Measurements from ENCODE around the gene ASXL1.

ASXL1 gene

GRCh38 chr20:32325706-32326503 lies 32.2 kb upstream of the ASXL1 start:
- peaks cover 23% of the 10 kb centered on the region for H3K36me3 ChIP-seq (ENCODE audit: insufficient read depth, low read length)
- no peak overlapping the region for H3K4me3 ChIP-seq (ENCODE audit: low read depth, low read length, poor library complexity, severe bottlenecking)
- no peak overlapping the region for H3K9ac ChIP-seq (ENCODE audit: low read length)
- no peak overlapping the region for H3K27ac ChIP-seq (ENCODE audit: low read depth, low read length, poor library complexity, severe bottlenecking)
- no peaks in the 10 kb centered on the region for H3K9me2 ChIP-seq (ENCODE audit: low read depth, low read length)
- H3K9me3 ChIP-seq (ENCODE audit: low read length) = no peaks in the 10 kb centered on the region
- TF ChIP-seq CTCF (IDR thresholded peaks at IDR 0.05; ENCODE audit: low read length) = no peak
- no peak for TF ChIP-seq EZH2 (IDR thresholded peaks at IDR 0.05; ENCODE audit: borderline replicate concordance, low read length)
- no peaks in the 10 kb centered on the region; the same call in 1 of the 2 replicates for H3F3A ChIP-seq (ENCODE audit: insufficient read depth, low read length)
- no peak overlapping the region for H3K4me2 ChIP-seq (ENCODE audit: low read length)
- H3K4me1 ChIP-seq (ENCODE audit: insufficient read depth, low read length, severe bottlenecking) = no peaks in the 10 kb centered on the region
- no peaks in the 10 kb centered on the region for H3K27me3 ChIP-seq (ENCODE audit: insufficient read depth, low read length)
- no peaks in the 10 kb centered on the region for H4K20me1 ChIP-seq (ENCODE audit: insufficient read depth, low read length)
- no peak overlapping the region for H2AFZ ChIP-seq (ENCODE audit: low read length)
- H3K79me2 ChIP-seq (ENCODE audit: insufficient read depth, low read length) = no peaks in the 10 kb centered on the region

GRCh38 chr20:32326504-32326845 lies 31.7 kb upstream of the ASXL1 start:
- Histone ChIP-seq H3K36me3 (ENCODE audit: insufficient read depth, low read length) (peaks cover 27% of the 10 kb centered on the region), H3K4me1 (ENCODE audit: insufficient read depth, low read length, severe bottlenecking) (no peaks in the 10 kb centered on the region), H3F3A (ENCODE audit: insufficient read depth, low read length) (no peaks in the 10 kb centered on the region; the same call in 1 of the 2 replicates), H3K27ac (ENCODE audit: low read depth, low read length, poor library complexity, severe bottlenecking) (no peak overlapping the region), H3K27me3 (ENCODE audit: insufficient read depth, low read length) (no peaks in the 10 kb centered on the region), H3K79me2 (ENCODE audit: insufficient read depth, low read length) (no peaks in the 10 kb centered on the region), H4K20me1 (ENCODE audit: insufficient read depth, low read length) (no peaks in the 10 kb centered on the region), H3K4me3 (ENCODE audit: low read depth, low read length, poor library complexity, severe bottlenecking) (no peak overlapping the region), H2AFZ (ENCODE audit: low read length) (no peak overlapping the region), H3K9ac (ENCODE audit: low read length) (no peak overlapping the region), H3K9me3 (ENCODE audit: low read length) (no peaks in the 10 kb centered on the region), H3K9me2 (ENCODE audit: low read depth, low read length) (no peaks in the 10 kb centered on the region), H3K4me2 (ENCODE audit: low read length) (no peak overlapping the region)
- TF ChIP-seq CTCF (IDR thresholded peaks at IDR 0.05; ENCODE audit: low read length) = no peak
- no peak for TF ChIP-seq EZH2 (IDR thresholded peaks at IDR 0.05; ENCODE audit: borderline replicate concordance, low read length)

- no peaks in the 10 kb centered on the region for H3K9me3 ChIP-seq (ENCODE audit: low read length)
- H3K27me3 ChIP-seq (ENCODE audit: insufficient read depth, low read length) = no peaks in the 10 kb centered on the region
- no peak overlapping the region for H3K9ac ChIP-seq (ENCODE audit: low read length)
- no peaks in the 10 kb centered on the region for H3F3A ChIP-seq (ENCODE audit: insufficient read depth, low read length)
- no peak overlapping the region for H3K4me3 ChIP-seq (ENCODE audit: low read depth, low read length, poor library complexity, severe bottlenecking)
- no peaks in the 10 kb centered on the region for H3K4me1 ChIP-seq (ENCODE audit: insufficient read depth, low read length, severe bottlenecking)
- H4K20me1 ChIP-seq (ENCODE audit: insufficient read depth, low read length) = no peaks in the 10 kb centered on the region
- H3K27ac ChIP-seq (ENCODE audit: low read depth, low read length, poor library complexity, severe bottlenecking) = no peak overlapping the region
- H3K9me2 ChIP-seq (ENCODE audit: low read depth, low read length) = no peaks in the 10 kb centered on the region
- no peak overlapping the region for H2AFZ ChIP-seq (ENCODE audit: low read length)
- H3K36me3 ChIP-seq (ENCODE audit: insufficient read depth, low read length) = peaks cover 29% of the 10 kb centered on the region
- H3K4me2 ChIP-seq (ENCODE audit: low read length) = no peak overlapping the region
- TF ChIP-seq CTCF (IDR thresholded peaks at IDR 0.05; ENCODE audit: low read length) (no peak), EZH2 (IDR thresholded peaks at IDR 0.05; ENCODE audit: borderline replicate concordance, low read length) (no peak)
- no peaks in the 10 kb centered on the region for H3K79me2 ChIP-seq (ENCODE audit: insufficient read depth, low read length)
Observed at GRCh38 chr20:32327087-32327681, 30.9 kb upstream of the ASXL1 start.
